ENCODE results near the gene DNAL4.

Gene DNAL4

DNA sequence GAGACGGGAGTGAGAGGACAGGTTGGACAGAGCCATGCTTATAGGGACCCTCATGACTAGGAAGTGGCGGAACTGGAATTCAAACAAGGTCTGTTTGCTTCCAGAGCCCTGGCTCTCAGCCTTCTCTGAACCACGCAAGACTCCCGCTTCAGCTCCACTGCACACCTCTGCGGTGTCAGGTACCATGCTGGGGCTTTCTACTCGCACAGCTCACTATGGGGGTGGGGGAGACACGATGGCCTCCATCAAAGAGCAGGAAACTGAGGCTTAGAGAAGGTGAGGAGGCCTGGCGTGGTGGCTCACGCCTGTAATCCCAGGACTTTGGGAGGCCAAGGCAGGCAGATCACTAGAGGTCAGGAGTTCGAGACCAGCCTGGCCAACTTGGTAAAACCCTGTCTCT is 52.4 kb downstream of the DNAL4 start:
- no peak for DNase-seq

DNA sequence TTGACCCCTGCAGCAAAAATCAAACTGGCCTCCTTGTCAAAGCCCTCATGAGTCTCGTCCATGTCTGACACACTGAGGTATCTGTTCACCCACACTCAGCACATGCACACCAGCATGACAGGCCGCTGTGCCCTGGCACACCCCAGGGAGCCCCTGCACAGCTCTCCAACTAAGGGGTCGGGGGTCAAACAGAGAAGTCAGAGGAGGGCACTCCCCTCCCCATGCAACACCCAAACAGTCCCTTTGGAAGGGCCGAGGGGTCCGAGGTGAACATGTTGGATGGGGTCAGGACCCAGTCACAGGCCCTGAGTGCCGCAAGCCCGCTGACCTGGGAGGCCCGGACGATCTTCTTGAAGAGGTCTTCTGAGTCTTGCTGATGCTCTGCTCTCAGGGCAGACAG is 52.8 kb downstream of the DNAL4 start:
- DNase-seq, result no peak

GRCh38 chr22:38740754-38741153 is 53.2 kb downstream of the DNAL4 start:
- DNase-seq, result no peak

GRCh38 chr22:38740116-38740723 is 53.7 kb downstream of the DNAL4 start:
- DNase-seq, result peak in 1 of 51 donors; percentile 33

DNA sequence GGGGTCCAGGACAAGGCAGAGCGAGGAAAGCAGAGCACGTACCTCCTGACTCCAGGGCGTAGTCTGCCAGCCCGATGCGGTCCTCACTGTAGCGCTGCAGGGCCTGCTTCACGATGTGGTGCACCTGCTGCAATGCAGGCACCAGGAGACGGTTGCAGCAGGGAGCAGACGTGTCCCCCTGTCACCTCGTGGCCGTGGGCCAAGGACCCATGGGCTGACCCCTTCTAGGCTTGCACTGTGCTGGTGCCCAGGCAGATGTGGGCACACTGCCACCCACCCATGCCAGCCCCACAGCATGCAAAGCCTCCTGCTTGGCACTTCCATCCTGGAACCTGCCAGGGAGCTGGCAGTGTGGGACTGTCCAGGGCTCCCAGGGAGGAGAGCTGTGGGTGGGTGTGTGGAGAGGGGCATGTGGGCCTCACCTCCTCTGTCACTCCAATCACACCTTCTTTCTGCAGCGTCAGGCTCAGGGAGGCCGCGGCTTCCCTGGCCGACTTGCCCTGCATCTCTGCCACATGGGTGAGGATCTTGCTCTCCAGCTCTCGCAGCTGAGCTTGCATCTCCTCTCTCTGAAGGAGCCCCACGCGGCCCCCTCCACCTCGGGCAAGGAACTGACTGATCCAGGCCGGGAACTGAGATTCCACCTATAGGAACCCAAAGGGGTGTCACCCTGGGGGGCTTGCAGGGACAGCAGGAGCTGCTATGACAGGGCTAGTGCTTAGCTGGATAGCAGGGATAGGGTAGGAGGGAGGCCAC is 54.5 kb downstream of the DNAL4 start:
- peak in 5 of 51 donors; percentile 28 to 49 (median 33) for DNase-seq

- no peak for DNase-seq
These were observed 55.4 kb downstream of the DNAL4 start for GRCh38 chr22:38738475-38739070.

- no peak for DNase-seq
These were observed 56.5 kb downstream of the DNAL4 start for GRCh38 chr22:38737302-38738060.

DNA sequence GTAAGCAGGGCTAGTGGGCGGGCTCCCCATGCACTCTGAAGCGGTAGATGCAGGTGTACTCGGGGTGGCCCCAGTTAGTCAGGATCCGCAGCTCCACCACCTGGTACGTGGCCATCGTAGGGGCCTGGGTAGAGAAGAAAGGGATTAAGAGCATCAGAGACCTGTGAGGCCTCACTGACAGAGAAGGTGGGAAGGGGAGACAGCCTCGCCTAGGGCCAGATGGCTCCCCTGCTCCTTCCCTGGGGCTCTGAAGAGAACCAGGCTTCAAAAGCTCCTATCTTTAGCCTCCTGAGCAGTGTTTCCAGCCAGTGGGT is 57.7 kb downstream of the DNAL4 start:
- DNase-seq, result peak in 1 of 51 donors; percentile 27

GRCh38 chr22:38735465-38736256 is 58.3 kb downstream of the DNAL4 start:
- peak in 1 of 51 donors; percentile 44 for DNase-seq

- no peak for DNase-seq
These were observed 58.8 kb downstream of the DNAL4 start for GRCh38 chr22:38735126-38735464.

- DNase-seq, result peak in 2 of 51 donors; percentile 59 to 67
These were observed 59.4 kb downstream of the DNAL4 start for GRCh38 chr22:38734421-38735100.

GRCh38 chr22:38733724-38734381 is 60.1 kb downstream of the DNAL4 start:
- DNase-seq, result peak in 48 of 51 donors; percentile 33 to 92 (median 77)

GRCh38 chr22:38733329-38733723 is 60.6 kb downstream of the DNAL4 start:
- DNase-seq, result peak in 27 of 51 donors; percentile 17 to 87 (median 50)

DNA sequence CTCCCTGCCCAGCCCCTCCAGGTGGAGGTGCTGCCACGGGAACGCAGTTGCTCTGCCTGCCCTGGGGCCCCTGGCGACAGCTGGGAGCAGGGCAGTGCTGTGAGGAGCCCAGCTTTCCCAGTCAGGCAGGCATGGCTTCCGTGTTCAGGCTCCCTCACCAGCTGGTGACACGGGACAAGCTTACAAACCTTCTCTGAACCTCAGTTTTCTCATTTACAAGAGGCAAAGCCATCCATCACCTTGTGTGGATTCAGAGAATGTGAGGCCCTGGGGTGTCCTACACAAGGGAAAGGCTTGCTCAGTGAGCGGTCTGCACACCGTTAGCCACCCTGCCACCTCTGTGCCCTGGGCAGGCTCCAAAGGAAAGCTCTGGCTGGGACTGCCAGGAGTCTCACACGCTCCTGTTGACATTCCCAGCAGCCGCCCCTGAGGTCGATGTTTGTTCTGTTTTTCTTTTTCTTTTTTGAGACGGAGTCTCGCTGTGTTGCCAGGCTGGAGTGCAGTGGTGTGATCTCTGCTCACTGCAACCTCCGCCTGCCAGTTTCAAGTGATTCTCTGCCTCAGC is 61.6 kb downstream of the DNAL4 start:
- peak in 13 of 51 donors; percentile 30 to 63 (median 43) for DNase-seq

- DNase-seq, result no peak
These were observed 62.2 kb downstream of the DNAL4 start for GRCh38 chr22:38731703-38732161.

- DNase-seq, result no peak
These were observed 63.5 kb downstream of the DNAL4 start for GRCh38 chr22:38730411-38730871.

DNA sequence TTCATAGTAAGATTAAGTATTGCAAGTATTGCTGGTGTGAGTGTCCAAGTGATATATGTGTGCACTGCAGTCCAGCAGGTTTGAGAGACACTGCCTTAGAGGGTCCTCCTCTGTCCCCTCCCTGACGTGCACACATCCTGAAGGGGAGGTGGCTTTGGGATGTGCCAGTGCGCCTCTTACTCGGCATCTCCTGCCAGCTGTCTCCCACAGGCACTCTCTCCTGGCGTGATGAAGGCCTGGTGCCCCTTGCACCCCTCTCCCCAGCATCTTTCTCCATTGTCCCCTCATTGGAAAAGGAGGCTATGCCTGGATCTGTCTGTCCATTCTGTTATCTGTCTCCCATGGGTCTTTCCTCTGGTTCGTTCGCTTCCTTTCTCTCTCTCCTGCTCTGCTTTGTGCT is 64.0 kb downstream of the DNAL4 start:
- no peak for DNase-seq

DNA sequence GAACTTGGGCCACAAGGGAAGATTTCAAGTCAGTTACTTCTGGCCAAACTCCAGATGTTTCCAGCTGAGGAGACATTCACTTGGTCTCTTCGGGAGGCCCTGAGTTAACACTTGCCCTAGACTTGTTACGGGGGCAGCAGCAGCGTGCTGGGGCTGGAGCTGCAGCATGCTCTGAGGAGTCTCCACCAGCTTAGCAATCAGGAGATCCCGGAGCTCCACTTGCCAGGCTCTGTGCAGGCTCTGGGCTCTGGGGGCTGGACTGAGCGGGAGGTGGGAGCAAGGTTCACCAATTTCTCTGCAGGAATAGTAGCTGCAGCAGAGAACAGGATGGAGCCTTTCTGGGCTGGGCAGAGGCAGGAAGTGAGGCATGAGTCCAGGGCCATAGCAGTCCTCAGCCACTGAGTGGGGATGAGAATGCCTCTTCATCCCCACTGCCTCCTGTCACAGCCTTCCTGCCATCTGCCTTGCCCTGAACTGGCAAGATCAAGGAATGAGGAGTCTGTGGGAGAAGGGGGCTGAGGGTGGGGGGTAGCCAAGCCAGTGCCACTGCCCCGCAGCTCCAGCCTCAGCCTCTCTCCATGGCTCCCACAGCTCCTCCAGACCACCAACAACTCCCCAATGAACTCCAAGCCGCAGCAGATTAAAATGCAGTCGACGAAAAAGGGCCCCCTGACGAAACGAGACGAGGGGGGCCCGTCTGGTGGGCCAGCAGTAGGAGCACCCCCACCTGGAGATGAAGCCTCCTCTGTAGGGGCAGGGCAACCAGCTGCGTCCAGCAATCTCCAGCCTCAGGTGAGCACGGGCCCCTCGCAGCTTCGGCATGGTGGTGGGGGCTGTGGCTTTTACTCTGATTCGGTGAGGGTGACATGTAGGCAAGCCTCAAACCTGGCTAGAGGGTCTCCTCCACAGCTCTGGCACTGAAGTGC is 64.8 kb downstream of the DNAL4 start:
- no peak for DNase-seq
